ENCODE results near the gene STPG4.
"Not testable (repeated sequence)": the region's sequence is repeated elsewhere in the genome, so short reads cannot be mapped to it uniquely, and the experiment has no call there.

Gene STPG4

DNA sequence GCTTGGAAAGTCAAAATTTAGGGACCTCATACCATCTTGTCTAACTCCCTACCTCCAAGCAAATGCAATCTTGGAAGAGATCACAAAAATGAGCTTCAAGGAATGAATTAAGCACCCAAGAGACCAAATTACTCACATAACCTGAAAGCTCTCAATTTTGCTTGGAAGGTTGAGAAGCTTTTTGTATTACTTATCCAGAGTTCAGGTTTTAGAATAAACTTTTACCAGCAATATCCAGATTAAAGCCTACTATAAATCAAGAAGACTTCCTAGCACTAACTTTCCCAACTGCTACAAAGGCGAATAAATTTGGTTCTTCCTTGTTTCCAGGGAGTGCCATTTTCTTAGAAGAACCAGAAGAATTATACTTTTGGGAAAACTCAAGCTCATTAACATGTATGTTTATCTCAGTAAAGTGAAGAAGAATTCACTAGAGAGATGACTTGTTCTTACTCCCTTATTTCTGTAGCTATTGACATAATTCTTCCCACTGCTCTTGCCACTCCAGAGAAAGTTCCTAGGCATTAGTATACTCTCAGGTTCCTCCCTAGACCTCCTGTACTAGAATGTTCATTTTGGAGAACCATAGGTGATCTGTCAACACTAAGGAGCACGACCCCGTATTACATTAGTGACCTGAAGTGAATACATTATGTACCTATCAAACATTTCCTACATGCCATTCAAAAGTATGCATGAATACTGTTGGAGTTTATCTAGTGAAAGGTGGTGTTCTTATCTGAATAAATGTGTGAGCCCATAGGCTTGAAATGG lies 18.0 kb upstream of the STPG4 start:
- no peak for DNase-seq

DNA sequence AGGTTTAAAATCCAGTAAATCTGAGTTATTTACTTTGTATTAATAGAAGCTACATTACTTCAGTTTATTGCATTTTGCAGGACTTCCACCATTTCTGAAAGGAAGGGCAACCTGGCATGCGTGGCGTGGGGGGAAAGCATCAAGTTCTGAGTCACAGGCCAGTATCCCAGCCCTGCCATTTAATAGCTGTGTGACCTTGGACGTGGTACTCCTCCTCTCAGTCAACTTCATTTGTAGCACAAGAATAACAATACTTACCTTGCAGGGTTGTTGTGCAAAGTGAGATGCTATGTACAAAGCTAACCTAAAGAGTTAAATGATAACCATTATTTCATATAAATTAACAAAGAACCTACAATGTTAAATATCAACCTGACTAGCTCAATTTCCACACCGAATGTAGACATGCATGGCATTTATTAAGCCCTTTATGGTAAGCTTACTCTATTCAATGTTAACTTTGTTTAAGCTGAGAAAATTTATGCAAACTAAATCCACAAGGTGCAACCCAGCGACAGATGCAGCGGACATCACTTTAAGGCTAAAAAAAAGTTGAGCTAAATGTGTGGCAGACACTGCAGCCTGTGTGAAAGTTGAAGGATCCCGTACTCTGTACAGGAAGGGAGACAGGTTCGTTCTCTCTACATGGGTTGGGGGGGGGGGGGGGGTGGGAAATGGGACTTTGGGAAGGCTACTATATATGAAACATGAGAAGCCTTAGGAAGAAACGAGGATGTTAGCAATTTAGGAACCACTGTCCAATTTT lies 17.2 kb upstream of the STPG4 start:
- DNase-seq: no peak

- DNase-seq: no peak
These were observed 14.7 kb upstream of the STPG4 start for GRCh38 chr2:47169784-47170183.

GRCh38 chr2:47168895-47169294 lies 13.8 kb upstream of the STPG4 start:
- DNase-seq: not testable (repeated sequence)

DNA sequence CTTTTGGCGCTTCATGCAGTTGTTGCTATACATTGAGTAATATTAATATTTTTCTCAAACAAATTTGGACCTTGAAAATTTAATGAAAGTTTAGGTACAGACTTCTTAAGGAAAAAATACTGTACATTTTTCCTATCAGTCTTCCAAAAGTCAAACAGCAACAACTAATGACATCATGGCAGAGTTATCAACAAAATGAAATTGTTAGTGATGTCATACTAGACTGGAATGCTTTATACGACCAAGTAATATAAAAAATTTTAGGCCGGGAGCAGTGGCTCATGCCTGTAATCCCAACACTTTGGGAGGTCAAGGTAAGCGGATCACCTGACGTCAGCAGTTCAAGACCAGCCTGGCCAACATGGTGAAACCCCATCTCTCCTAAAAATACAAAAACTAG lies 12.0 kb upstream of the STPG4 start:
- DNase-seq: no peak

GRCh38 chr2:47165001-47165555 lies 10.0 kb upstream of the STPG4 start:
- DNase-seq: no peak

GRCh38 chr2:47162780-47163179 lies 7.7 kb upstream of the STPG4 start:
- DNase-seq: no peak

DNA sequence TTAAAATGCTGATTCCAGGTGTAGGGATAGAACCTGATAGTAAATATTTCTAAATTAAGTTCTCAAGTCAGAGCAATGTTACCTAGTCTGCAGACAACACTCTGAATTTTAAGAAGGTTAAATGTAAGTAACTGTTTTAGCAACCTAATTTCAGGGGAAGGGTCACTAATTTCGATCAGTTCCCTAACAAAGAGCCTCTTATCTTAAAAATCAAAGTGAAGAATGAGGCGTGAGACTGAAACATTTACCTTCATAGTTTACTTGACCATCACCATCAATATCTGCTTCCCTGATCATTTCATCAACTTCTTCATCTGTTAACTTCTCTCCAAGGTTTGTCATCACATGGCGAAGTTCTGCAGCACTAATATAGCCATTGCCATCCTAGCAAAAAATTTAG lies 6.4 kb upstream of the STPG4 start:
- no peak for DNase-seq

GRCh38 chr2:47160660-47161059 lies 5.6 kb upstream of the STPG4 start:
- DNase-seq: no peak

DNA sequence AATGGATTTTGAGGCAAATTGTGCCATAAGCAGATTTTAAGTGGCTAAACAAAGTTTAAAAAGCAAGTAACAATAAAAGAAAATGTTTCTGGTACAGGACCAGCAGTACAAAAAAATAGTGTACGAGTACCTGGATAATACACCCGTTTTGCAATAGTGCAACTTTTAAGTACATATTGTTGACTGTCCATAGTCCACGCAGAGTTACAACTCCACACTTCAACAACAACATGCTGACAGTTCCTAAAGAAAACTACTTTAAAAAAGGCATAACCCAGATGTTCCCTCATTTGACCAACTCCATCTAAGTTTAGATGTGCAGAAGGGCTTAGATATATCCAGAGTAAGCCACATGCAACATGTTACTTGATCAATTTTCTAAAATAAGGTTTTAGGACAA lies 5.1 kb upstream of the STPG4 start:
- no peak for DNase-seq

GRCh38 chr2:47159627-47160026 lies 4.5 kb upstream of the STPG4 start:
- no peak for DNase-seq

- no peak for DNase-seq
These were observed 3.5 kb upstream of the STPG4 start for GRCh38 chr2:47158576-47158975.

DNA sequence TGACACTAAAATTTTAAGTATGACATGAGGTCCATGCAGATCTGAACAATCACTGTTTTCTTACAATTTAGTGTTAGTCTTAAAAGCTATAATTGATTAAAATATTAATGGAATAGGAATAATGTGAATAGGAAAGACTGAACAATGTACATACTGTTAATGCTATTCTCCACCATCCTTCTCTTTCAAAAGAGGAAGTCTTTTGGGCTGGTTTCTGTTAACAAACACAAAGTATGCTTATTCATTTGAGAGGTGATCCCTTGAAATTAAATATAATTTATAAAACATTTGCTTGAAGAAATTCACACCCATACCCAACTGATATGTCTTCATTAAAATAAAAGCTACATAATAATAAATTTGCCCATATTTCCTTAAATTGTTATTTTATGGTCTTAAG lies 2.3 kb downstream of the STPG4 start:
- no peak for DNase-seq

- DNase-seq: no peak
These were observed 4.9 kb downstream of the STPG4 start for GRCh38 chr2:47150175-47150574.

- no peak for DNase-seq
These were observed 8.1 kb downstream of the STPG4 start for GRCh38 chr2:47147021-47147420.

DNA sequence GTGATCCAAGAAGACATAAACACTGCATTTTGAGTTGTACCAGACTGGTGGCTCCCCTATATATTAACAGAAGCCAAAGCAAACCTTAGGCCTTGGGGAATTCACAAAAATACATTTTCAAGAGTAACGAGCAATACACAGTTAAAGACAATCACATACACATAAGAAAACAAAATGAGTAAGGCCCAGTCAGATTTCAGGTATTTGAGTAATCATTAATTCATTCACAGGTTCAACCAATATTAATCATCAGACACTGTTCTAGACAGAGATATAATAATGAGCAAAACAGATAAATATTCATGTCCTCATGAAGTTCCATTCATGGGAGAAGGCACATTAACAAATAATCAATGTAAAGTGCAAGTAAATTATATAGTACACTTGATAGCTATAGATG lies 9.6 kb downstream of the STPG4 start:
- no peak for DNase-seq

DNA sequence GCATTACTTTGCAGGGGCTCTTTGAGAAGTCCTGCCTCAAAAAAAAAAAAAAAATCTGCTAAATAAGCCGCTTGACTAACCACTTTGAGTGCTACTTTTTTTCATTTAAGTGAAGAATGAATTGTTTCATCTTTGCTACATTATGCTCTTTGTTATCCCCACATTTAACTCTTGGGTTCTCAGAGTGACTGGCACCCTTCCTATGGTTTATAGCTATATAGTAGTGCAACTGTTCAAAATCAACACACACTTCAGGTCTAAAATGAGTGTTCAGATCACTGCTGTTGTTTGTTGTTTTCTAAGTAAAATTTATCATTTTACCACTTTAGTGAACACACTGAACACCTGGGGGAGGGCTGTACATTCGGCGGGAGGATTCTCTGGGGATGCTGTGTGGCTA lies 13.6 kb downstream of the STPG4 start:
- DNase-seq: no peak

- no peak for DNase-seq
These were observed 20.6 kb downstream of the STPG4 start for GRCh38 chr2:47134386-47135090.

GRCh38 chr2:47133046-47133445 lies 22.1 kb downstream of the STPG4 start:
- DNase-seq: no peak

DNA sequence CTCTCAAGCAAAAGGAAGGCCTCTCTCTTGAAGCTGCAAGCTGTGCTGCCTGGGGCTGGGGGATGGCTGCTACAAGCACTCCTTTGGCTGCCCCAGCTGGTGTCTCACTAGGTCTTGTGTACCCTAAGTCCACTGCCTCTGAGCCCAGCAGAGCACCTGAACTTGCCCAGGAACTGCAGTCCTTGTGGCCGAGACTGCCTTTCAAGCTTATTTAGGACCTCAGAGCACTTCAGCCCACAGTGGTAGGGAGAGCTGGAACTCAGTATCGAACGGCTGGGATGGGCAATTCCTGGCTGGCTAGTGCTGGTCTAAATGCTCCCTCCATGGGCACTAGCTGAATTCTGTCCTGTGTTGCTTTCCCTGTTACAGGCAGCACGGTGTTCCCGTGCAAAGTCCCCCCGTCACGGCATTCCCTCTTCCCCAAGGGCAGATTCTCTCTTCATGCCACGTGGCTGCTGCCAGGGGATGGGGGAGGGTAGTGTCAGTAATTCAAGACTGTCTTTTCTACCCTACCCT lies 25.9 kb downstream of the STPG4 start:
- DNase-seq: no peak

- DNase-seq: no peak
These were observed 26.4 kb downstream of the STPG4 start for GRCh38 chr2:47128705-47129104.

DNA sequence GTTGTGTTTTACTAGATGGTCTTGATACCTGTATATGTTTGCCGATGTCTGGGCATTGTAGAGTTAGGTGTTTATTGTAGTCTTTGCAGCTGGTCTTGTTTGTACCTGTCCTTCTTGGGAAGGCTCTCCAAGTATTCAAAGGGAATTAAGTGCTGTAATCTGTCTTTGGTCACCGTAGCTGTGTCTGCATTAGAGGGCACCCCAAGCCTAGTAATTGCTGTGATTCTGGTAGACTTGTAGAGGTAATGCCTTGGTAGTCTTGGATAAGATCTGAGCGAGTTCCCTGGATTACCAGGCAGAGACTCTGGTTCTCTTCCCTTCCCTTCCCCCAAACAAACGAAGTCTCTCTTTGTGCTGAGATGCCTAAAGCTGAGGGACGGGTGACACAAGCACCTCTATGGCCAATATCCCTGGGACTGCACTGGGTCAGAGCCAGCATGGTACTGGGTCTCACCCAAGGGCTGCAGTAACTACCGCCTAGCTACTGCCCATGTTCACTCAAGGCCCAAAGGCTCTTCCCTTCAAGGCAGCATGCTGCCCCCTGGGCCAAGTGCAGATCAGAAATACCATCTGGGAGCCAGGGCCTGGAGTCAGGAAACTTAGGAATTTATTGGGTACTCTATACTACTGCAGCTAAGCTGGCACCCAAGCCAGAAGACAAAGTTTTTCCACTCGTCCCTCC lies 27.1 kb downstream of the STPG4 start:
- DNase-seq: no peak

GRCh38 chr2:47126783-47127182 lies 28.3 kb downstream of the STPG4 start:
- DNase-seq: no peak

Data from KG1 (cell line).